Measurements from ENCODE around the gene TRPM5.

Gene TRPM5

GRCh38 chr11:2420502-2421225, 23.6 kb downstream of the TRPM5 start:
- peak; percentile 83 for DNase-seq

- DNase-seq, result peak; percentile 81
These were observed 24.4 kb downstream of the TRPM5 start for GRCh38 chr11:2419638-2420501.

GRCh38 chr11:2418693-2419360, 25.5 kb downstream of the TRPM5 start:
- DNase-seq, result no peak

GRCh38 chr11:2417856-2418692, 26.2 kb downstream of the TRPM5 start:
- DNase-seq, result no peak

- DNase-seq, result no peak
These were observed 27.5 kb downstream of the TRPM5 start for GRCh38 chr11:2416765-2417164.

GRCh38 chr11:2415601-2416380, 28.5 kb downstream of the TRPM5 start:
- no peak for DNase-seq

GRCh38 chr11:2415171-2415570, 29.1 kb downstream of the TRPM5 start:
- no peak for DNase-seq

GRCh38 chr11:2414616-2415015, 29.7 kb downstream of the TRPM5 start:
- DNase-seq, result no peak

GRCh38 chr11:2413742-2414579, 30.4 kb downstream of the TRPM5 start:
- DNase-seq, result no peak

GRCh38 chr11:2412323-2412722, 32.0 kb downstream of the TRPM5 start:
- DNase-seq, result no peak

- no peak for DNase-seq
These were observed 32.6 kb downstream of the TRPM5 start for GRCh38 chr11:2411446-2412305.

- no peak for DNase-seq
These were observed 33.7 kb downstream of the TRPM5 start for GRCh38 chr11:2410616-2411015.

GRCh38 chr11:2409611-2410468, 34.5 kb downstream of the TRPM5 start:
- DNase-seq, result peak; percentile 38

GRCh38 chr11:2409126-2409525, 35.2 kb downstream of the TRPM5 start:
- no peak for DNase-seq

GRCh38 chr11:2408671-2409070, 35.6 kb downstream of the TRPM5 start:
- DNase-seq, result no peak

- DNase-seq, result no peak
These were observed 37.4 kb downstream of the TRPM5 start for GRCh38 chr11:2406878-2407410.

- no peak for DNase-seq
These were observed 37.9 kb downstream of the TRPM5 start for GRCh38 chr11:2406451-2406850.

GRCh38 chr11:2404735-2405196, 39.5 kb downstream of the TRPM5 start:
- no peak for DNase-seq

All from right hindlimb (tissue), 1 donor.